Cardiac fibroblast (primary cell): ENCODE results near the gene STK11IP.
A peak's percentile ranks its signal among the peaks of the same experiment; 100 is the strongest.

Experiments used
- DNase-seq, 2 donors: peaks; one replicate each; pipeline versions ENCODE4 v3.0.0 to v3.0.0-alpha.2; 2010; ENCODE audit warnings: low read depth in 2 of 2
- H3K4me3 ChIP-seq, 2 donors: replicated peaks in 1 of 2; 1 replicate in 1 of 2; 2 replicates in 1 of 2; pipeline ENCODE4 v1.5.1; 2011; ENCODE audit warnings: low read depth in 2 of 2, low read length in 2 of 2, mild to moderate bottlenecking in 2 of 2, moderate library complexity in 1 of 2
- TF ChIP-seq, protein P1 (sequence below): IDR thresholded peaks from one replicate; pipeline ENCODE4 v1.5.1; 2011; ENCODE audit warnings: low read depth, mild to moderate bottlenecking, low read length, inconsistent platforms

STK11IP gene

GRCh38 chr2:219569041-219569440, 28.6 kb upstream of the STK11IP start:
- TF ChIP-seq, protein P1, sequence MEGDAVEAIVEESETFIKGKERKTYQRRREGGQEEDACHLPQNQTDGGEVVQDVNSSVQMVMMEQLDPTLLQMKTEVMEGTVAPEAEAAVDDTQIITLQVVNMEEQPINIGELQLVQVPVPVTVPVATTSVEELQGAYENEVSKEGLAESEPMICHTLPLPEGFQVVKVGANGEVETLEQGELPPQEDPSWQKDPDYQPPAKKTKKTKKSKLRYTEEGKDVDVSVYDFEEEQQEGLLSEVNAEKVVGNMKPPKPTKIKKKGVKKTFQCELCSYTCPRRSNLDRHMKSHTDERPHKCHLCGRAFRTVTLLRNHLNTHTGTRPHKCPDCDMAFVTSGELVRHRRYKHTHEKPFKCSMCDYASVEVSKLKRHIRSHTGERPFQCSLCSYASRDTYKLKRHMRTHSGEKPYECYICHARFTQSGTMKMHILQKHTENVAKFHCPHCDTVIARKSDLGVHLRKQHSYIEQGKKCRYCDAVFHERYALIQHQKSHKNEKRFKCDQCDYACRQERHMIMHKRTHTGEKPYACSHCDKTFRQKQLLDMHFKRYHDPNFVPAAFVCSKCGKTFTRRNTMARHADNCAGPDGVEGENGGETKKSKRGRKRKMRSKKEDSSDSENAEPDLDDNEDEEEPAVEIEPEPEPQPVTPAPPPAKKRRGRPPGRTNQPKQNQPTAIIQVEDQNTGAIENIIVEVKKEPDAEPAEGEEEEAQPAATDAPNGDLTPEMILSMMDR = no peak
- no peak for DNase-seq
- no peak overlapping the region for H3K4me3 ChIP-seq

DNA sequence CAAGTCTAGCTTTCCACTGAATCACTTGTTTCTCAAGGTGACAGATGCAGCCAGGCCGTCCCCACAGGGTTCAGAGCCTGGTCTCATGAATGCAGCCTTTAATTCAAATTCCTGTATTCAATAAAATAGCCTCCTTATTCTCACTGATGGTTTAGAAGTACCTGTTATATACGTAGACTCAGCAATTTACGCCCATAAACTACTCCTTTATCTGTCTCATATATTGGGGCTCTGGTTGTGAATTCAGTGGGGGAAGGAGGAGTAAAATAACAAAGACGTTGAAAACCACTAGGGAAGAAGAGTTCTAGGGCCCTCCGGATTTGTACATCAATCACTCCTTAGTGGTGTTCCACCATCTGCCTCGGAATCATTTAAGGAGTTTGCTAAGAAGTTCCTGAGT, 28.0 kb upstream of the STK11IP start:
- no peak for DNase-seq
- TF ChIP-seq, protein P1 = no peak

GRCh38 chr2:219570194-219570923, 27.3 kb upstream of the STK11IP start:
- TF ChIP-seq, protein P1 = no peak
- peak overlapping the region; percentile 49 to 70 for H3K4me3 ChIP-seq
- DNase-seq = peak; percentile 35 to 40

More for the DNA sequence above, 28.0 kb upstream of the STK11IP start:
- peak overlapping the region in 1 of 2 donors; percentile 49 for H3K4me3 ChIP-seq

- DNase-seq = peak; percentile 31 to 40
- TF ChIP-seq, protein P1 = no peak
- peak overlapping the region; percentile 58 to 70 for H3K4me3 ChIP-seq
Measured at GRCh38 chr2:219570924-219571310, 26.7 kb upstream of the STK11IP start.

GRCh38 chr2:219571311-219572236, 26.1 kb upstream of the STK11IP start, which contains the start of gene OBSL1:
TSS of gene OBSL1 (minus strand) at chr2:219571539. CDS start at chr2:219571232, 307 bp downstream.
- peak within 1 kb of the TSS; percentile 58 to 70 for H3K4me3 ChIP-seq
- TF ChIP-seq, protein P1 = no peak
- DNase-seq = peak; percentile 58 to 91

GRCh38 chr2:219572237-219573001, 25.2 kb upstream of the STK11IP start, which contains the start of gene INHA:
TSS of gene INHA (plus strand) at chr2:219572310. CDS start at chr2:219572375, 65 bp downstream.
- peak within 1 kb of the TSS; percentile 40 to 70 for H3K4me3 ChIP-seq
- DNase-seq = no peak
- TF ChIP-seq, protein P1 = no peak
